Activated CD8-positive, alpha-beta memory T cell treated with anti-CD3 and anti-CD28 coated beads, Interleukin-2, amount 50 U/mL, for 1 hour (primary cell): Measurements from ENCODE around the gene CRNKL1.

Source experiments
- DNase-seq: peaks from one replicate; pipeline ENCODE4 v3.0.0-alpha.2; 2020; ENCODE audit errors: extremely low read depth

The CRNKL1 gene

DNA sequence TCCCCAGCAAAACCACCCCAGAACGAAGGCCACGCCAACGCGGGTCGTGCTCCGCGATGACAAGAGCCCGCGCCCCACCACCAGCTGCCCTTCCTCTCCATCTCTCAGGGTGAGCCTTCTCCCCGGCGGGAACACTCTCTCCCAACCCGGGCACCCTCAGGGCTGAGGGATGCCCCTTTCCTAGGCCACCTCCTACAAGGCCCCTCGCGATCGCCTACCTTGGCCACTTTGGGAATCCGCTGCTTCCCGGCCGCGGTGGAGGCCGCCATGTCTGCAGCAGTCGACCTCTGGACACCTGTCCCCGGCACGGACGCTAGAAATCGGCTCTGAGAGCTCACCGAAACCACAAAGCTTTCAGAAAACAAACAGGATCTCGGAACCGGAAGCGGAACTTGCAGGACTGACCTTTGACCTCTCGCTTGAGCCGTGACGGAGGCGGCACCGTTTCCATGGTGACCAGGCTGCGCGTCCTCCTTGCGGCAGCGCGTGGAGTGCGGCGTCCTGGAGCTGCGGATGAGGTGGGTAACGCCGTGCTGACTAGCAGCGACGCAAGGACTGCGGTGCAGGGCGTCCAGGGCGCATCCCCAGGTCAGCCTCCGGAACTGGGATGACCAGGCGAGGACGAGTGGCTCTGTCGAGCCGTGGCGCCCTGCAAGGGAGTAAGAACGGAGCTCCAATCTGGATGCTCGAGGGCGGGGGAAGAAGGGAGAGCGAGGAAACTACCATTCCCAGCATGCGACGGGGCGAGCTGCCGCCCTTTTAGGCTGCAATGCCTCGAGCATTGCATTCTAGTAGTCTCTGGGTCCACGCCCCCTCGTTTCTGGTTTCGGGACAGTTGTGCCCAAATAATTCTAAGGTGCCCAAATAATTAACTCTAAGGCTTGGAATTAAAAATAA lies at the start of gene CRNKL1, which contains the start of gene CFAP61:
Gene CRNKL1, minus strand, starts transcription at position 393 of the 897 bp plus-strand sequence. Its CDS starts 124 bp downstream, at position 269.
Gene CFAP61, plus strand, starts transcription at position 459 of the 897 bp plus-strand sequence. CDS start 4,122 bp downstream, outside the sequence.
- DNase-seq = peak; percentile 95

DNA sequence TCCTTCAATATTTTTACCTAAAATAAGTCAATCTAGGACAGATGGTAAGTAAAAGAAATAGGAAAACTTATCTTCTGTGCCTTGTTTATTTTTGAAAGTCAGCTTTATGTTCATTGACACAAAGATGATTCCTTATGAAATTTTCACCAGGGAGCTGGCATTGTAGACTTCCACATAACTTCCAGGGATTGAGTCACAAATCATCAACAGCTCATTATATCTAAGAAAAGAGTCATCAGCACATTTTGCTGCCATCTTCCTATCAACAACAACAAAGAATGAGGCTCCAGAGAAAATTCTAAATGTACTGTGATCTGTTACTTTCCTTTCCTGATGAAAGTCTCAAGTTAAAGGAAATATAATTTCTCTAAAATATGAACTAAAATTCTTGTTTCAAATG lies 48.6 kb upstream of the CRNKL1 start:
- no peak for DNase-seq

DNA sequence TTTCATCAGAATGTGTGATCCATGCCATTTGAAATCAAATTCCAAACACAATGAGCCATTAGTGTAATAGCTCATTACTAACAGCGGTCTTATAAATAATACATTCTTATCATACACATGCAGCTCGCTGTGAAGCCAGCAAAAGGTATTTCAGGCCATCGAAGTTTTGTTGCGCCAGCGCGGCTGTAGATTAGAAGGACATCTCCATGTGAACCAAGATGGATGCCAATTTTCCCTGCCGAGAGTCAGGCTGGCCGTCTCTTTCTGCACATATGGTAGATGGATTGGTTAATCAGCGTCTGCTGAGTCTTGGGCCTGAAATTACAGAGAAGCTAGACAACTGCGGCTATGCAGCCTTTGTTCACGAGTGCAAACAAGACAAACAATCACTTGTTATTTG lies 44.2 kb upstream of the CRNKL1 start:
- no peak for DNase-seq

DNA sequence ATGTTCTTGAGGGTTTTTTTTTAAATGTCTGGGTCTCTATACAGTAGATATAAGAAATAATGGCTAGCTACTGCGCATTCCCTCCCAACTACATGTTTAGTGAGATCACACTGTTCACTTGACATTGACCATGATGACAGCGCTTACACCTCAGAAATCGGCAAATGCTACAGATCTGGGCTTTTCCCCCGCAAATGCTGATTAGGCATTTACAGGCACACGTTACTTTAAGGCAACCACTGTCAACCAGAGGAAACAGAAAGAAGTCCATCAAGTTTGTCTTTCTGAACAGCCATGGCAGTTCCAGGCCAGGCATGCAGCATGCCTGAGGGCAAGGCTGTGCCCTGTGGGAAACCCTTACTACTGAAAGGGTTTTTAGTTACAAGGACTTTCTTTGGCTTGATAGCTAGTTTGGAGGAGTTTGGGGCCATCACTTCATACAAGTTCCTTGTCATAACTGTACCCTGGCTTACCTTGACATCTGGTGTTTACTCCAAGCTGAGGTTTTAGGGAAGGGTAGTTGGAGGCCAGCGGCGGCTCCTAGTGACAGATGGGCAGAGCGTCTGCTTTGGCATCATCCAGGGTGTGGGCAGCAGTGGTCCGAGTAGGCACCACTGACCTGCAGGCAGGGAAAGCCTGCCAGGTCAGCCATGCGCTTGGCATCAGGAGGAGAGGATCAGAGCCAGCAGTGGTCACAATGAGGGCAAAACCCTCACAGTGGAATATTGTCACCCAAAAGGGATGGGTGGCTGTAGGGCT lies 43.0 kb upstream of the CRNKL1 start:
- no peak for DNase-seq

DNA sequence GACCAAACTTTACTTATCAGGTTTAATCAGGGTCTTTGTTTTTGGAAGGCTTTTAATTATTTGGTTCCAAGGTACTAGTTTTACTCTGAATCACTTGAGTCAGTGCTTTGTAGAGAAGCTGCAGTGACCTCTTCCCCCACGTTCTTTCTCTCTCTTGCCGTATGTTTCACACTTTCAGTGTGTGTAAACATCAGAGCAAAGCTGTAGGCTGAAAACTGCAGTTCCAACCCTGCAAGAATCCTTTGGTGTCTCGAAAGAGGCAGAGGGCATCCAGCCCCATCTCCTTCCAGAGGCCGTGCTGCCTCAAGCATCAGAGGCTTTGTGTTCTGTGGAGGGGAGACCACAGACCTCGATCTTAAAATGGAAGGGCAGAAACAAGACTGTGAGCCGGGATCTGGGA lies 42.1 kb upstream of the CRNKL1 start:
- no peak for DNase-seq

DNA sequence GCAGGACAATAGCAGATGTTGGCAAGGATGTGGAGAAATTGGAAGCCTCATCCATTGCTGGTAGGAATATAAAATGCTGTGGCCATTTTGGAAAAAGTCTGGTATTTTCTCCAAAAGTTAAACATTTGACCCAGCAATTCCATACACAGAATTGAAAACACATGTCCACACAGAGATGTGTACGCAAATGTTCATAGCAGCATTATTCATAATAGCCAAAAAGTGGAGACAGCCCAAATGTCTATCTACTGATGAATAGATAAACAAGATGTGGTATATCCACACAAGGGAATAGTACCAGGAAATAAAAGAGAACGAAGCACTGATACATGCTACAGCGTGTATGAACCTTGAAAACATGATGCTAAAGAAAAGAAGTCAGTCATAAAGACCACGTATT lies 40.6 kb upstream of the CRNKL1 start:
- DNase-seq = no peak

DNA sequence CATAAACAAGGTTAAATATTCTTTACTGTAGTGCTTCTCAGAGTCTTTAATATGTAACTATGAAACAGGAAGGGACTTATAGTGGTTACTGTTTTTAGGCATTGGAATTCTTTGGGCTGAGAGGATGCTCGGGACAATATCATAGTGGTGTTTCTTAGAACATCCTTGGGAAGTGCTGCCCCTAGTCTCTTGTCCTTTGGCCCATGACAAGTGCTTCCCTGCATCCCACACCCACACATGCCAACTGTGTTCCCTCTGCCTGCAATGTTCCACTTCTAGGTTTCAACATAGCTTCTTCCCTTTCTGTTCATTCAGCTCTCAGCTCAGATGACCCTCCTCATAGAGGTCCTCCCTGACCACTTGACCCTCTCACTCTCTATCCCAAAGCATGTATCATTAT lies 37.7 kb upstream of the CRNKL1 start:
- DNase-seq = no peak

DNA sequence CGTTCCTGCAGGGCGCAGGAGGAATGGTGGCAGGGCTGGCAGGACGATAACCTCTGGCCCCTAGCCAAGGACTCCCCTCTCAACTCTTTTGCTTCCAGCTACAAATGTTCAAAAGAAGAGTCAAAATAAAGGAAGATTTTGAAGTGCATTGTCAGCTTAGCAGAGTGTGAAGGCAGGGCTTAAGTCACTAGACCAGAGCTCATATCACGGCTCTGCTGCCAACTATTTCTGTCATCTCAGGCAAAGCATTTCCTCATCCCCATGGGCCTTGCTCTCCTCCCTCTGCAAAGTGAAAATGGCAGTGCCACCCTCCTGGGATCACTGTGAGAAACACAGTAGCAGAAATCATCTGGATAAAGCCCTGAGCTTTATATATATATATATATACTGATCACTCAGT lies 36.8 kb upstream of the CRNKL1 start:
- no peak for DNase-seq

DNA sequence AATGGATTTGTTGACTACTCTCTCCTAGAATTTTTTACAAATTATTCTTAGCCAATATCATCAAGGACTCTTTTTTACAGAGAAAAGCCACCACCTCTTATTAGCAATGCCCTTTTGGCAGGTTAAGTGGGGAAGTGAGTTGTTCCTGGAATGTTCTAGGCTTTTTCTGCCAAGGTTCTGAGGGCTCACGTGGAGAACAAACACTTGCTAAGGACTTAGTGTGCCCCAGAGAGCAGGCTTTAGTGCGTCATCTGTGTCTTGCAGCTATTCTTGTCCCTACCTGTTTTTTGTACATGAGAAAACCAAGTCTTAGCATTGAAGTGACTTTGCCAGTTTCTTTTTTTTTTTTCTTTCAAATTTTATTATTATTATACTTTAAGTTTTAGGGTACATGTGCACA lies 33.5 kb upstream of the CRNKL1 start:
- DNase-seq = no peak

DNA sequence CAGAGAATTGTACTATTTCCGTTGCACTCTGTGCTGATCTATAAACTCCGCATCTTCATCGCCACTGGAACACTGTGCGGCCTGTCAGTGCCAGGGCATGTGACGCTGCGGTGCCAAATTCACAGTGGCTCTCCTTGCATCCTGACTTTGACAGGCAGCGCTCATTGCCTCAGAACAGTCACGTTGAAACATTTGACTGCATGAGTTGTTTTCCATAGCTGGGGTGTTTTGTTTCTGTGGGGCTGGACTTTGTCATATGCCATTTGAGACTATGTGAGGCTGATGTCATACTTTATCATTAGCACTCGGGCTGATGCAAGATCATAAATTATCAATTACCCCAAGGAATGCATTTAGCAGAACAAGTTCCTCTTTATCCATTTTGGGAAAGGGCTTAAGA lies 32.8 kb upstream of the CRNKL1 start:
- no peak for DNase-seq

DNA sequence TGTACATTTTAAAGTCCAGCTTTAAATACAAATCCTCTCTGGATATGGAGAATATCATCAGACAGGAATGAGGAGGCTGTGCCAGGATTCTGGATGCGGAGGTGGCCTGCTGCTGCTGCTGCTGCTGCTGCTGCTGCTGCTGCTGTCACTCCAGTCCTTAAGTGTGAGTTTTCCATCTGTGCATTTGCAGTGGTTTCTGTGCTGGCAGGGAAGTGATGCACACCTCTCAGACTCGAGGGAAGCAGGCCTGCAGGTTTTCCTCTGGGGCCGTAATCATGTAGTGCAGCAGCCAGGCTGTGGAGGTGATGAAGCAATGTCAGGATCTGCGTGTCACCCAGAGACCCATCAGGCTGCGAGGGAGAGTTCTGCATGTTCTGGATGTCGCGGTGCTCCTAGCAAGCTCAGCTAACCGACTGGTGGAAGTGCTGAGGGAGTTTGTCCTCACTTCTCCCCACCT lies 32.1 kb upstream of the CRNKL1 start:
- DNase-seq = no peak

DNA sequence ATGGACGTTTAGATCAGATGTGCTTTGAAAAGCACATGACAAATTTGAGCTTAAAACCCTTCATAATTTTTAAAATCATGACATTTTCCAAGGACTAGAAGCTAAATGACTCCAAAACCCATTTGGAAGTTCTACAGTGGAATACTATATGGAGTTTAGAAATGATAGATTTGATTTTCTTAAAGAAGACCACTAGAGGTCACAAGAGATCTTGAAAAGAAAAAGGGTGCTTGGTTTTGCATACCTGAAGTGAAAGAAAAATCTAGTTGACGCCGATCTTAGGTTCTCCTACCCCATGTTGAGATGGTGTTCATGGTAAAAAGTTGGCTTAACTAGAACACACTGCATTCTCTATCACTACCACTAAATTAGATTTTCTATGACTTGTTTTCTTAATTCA lies 31.5 kb upstream of the CRNKL1 start:
- DNase-seq = no peak

DNA sequence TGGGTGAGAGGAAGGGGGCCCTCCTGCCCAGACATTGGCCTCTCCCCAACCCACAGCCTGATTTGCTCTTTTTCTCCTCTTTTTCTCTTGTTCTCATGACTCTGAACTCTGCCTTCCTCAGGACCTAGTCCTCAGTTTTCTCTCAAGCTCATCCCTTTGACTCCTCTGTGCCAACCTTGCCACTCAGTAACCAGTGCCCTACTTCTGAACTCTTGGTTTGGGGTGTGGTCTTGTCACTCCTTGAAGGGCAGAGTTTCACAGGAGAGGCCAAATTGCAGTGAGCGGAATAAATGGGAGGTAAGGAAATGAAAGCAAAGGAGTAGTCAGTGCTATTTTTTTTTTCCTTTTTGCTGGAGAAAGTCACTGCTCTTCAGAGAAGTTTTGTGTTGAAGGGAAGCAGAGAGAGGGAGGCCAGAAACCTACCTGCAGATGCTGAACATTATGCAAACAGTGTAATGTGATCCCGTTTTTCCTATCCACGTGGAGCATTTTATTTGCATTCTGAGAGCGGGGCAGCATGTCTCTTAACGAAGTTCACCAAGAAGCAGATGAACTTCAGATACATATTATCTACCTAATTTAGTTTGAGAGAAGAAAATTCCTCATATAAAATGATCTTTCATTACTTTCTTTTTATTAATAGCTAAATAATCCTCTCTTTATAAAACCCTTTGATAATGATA lies 27.0 kb upstream of the CRNKL1 start:
- no peak for DNase-seq

DNA sequence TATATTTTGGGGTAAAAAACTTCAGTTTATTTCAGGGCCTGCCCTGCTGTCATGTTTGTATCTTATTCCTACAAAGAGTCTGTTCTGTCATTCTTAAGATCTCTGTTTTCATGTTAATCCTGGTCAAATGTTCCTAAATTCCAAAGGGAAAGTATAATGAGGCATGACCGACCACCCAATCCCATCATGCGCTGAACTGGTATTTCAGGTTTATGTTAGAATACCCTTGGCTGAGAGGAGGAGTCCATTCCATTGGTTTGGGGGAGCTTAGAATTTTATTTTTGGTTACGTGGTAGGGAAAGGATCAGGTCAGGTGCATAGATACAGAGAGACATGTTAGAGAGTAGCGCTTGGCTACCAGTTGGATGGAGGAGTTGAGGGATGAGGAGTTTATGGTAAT lies 25.8 kb upstream of the CRNKL1 start:
- DNase-seq = no peak

DNA sequence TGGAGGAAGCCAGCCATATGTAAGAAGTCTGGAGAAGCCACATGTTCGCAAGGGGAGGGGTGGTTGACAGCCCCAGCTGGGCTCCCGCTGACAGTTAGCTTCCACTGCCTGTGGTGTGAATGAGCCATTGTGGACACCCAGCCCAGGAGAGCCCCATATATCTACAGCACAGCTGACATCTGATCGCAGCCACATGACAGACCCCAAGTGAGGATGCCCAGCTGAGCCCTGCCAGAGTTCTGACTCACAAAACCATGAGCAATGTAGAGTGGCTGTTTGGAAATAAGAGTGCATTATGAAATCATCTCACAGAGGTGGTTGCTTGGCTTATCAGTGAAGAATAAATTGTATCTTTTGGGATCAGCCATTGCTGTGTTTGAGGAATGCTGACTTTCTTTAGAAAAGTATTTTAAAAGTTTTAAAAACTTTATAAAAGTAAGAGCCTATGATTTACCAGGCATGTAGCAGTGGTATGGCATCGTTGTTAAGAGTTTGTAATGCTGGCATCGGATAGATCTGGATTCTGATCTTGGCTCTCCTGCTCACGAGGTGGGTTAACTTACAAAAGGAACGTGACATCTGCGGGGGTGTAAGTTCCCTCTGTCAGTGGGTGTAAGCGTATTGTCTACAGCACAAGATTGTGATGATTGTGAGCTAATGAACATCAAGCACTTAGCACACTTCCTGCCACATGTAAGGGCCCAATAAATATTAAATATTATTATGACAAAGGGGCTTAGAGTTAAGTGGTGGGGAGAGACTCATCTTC lies 24.2 kb upstream of the CRNKL1 start:
- DNase-seq = no peak

DNA sequence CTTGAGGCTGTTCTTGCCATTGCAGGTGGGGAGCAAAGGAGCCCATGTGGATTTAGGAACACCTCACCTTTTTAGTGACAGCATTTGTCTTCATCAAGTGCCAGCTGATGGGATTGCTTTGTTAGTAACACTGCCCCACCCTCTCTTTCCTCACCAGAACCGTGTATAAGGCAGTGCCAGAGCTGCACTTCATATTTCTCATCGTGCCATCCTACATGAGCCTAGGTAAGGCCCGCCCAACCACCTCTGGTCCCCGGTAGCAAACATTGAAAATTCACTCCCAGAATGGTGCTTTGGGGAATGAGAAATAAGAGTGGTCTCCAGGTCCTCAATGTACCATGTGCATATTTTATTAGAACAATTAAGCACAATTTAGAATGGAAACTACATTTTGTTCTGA lies 22.8 kb upstream of the CRNKL1 start:
- no peak for DNase-seq

DNA sequence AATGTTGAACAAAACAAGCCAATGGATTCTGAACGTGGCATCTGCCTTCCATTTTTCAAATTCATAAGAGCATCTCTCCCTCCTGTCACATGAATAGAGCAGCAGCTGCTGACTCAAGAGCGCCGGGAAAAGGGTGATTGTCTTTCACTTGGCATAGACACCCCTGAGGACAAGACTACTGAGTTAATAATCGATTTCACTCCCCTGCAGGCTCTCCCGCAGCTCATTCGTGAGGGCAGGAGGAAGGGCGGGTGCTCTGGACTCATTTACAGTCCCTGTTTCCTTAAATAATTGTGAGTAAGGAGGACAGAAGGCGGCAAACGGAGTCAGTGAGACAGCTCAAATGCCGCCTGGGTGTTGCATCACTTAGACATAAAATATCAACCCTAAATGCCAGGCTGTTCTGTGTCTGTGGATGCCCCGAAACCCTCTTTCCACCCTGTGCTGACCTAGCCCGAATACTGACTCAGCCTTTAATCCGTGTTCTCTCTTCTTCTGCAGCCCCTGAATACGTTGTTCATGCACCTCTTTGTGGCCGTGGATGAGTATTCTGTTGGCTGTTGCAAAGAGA lies 21.6 kb upstream of the CRNKL1 start:
- no peak for DNase-seq

DNA sequence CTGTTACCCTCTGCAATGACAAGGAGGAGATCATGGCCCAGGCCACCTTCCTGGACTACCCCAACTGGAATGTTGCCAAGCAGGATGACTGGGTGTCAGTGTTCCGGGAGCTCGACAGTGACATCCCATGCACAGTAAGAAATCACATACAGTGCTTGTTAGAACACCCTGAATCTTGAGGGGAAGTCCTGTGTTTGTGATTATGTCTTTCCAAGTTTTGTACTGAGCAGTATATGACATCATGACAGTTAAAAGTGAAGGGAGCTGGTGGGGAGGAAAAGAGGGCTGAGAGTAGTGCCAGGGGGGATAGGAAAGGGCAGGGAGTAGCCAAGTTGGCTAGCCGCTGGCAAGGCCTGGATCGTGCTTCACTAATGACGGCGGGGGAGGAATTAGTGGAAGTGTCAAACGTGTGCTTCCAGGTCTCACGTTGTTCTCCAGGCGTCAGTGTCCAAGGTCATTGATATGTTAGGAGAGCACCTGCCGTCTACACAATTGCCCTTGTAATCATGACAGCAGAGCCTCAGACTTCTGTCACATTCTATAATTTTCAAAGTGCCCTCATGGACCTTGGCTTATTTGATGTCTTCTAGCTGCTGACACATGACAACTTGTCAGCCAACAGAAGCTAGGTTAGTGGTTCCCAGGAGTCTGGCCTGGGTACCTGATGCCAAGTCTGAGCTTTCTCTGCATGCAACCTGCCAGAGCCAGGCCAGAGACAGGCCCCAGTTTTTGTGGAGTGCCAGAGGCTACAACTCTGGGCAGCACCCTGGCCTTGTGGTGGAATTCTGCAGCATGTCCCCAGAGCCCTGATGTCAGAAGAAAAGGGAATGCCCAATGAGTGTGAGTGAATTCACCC lies 18.8 kb upstream of the CRNKL1 start:
- no peak for DNase-seq

DNA sequence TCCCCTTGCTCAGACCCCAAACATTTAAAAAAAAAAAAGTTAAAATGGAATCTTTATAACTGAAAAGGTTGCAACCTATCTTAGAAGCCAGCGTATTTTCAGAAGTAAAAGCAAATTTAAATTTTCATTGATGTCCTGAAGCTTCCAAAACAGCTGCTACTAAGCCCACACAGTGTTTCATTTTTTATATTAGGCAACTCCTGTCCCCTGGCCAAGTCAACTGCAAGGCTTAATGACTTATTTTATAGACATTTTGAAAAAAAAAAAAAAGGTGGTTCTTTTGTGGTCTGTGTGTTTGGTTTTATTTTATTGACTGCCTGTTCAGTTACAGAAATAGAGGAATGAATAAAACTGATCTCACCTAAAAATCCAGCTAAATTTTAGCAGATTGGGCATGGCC lies 13.1 kb upstream of the CRNKL1 start:
- DNase-seq = no peak
